Neural cell (in vitro differentiated cells): ENCODE data around the gene SUSD3. TPM values are rescaled to one million over a fixed set of nuclear protein-coding genes. Genes with fewer than 3 reads are reported as not detected.

Experiments
- H2AFZ ChIP-seq: fragments of 200-600, 300-800 bp; sonication (generic), shearing (Covaris generic); 2 replicates; pipeline ENCODE4 v1.6.0; 2014; ENCODE audit warnings: low read depth, mild to moderate bottlenecking, antibody characterized with exemption, low read length, moderate library complexity
- H3F3A ChIP-seq: fragments of 200-600 bp; shearing (Covaris generic); 2 replicates; pipeline ENCODE4 v1.6.1; 2016; ENCODE audit warnings: mild to moderate bottlenecking, moderate library complexity, mixed read lengths, antibody characterized with exemption, low read length; ENCODE audit not compliant: insufficient read depth, poor library complexity, severe bottlenecking
- H3K27ac ChIP-seq: fragments of 200-600, 300-800 bp; sonication (generic), shearing (Covaris generic); 2 replicates; pipeline ENCODE4 v1.5.1; 2014; ENCODE audit warnings: mild to moderate bottlenecking, low read length, moderate library complexity
- H3K27me3 ChIP-seq: fragments of 300-800, 200-600 bp; sonication (generic), shearing (Covaris generic); 2 replicates; pipeline ENCODE4 v1.6.0; 2014; ENCODE audit warnings: mild to moderate bottlenecking, low read depth, low read length, moderate library complexity; ENCODE audit not compliant: insufficient read depth
- H3K36me3 ChIP-seq: fragments of 300-800, 200-600 bp; sonication (generic), shearing (Covaris generic); 2 replicates; pipeline ENCODE4 v1.5.1; 2014; ENCODE audit warnings: mild to moderate bottlenecking, antibody characterized with exemption, low read length, moderate library complexity; ENCODE audit not compliant: insufficient read depth
- H3K4me2 ChIP-seq: fragments of 300-800, 200-600 bp; sonication (generic), shearing (Covaris generic); 2 replicates; pipeline ENCODE4 v1.6.0; 2014; ENCODE audit warnings: mild to moderate bottlenecking, low read length
- H3K4me3 ChIP-seq: fragments of 300-800, 200-600 bp; sonication (generic), shearing (Covaris generic); 2 replicates; pipeline ENCODE4 v1.5.1; 2014; ENCODE audit warnings: mild to moderate bottlenecking, low read length, moderate library complexity
- H3K79me2 ChIP-seq: fragments of 200-600 bp; shearing (Covaris generic); replicated peaks from 2 replicates; pipeline ENCODE4 v1.6.0; 2014; ENCODE audit warnings: mild to moderate bottlenecking, low read length, moderate library complexity; ENCODE audit not compliant: insufficient read depth
- H3K9ac ChIP-seq: fragments of 300-800, 200-600 bp; sonication (generic), shearing (Covaris generic); 2 replicates; pipeline ENCODE4 v1.6.1; 2016; ENCODE audit warnings: mild to moderate bottlenecking, low read length, mixed read lengths
- H3K9me2 ChIP-seq: fragments of 200-600 bp; shearing (Covaris generic); 2 replicates; pipeline ENCODE4 v1.6.1; 2016; ENCODE audit warnings: mild to moderate bottlenecking, low read length, mixed read lengths; ENCODE audit not compliant: insufficient read depth
- H3K9me3 ChIP-seq: fragments of 200-600, 300-800 bp; sonication (generic), shearing (Covaris generic); 2 replicates; pipeline ENCODE4 v1.6.1; 2016; ENCODE audit warnings: mild to moderate bottlenecking, mixed run types, low read length, moderate library complexity, mixed read lengths
- H4K20me1 ChIP-seq: fragments of 200-600 bp; shearing (Covaris generic); 2 replicates; pipeline ENCODE4 v1.6.1; 2016; ENCODE audit warnings: mild to moderate bottlenecking, mixed run types; ENCODE audit not compliant: insufficient read depth
- CTCF ChIP-seq: fragments of 450-650 bp; IDR thresholded peaks from 2 replicates; pipeline ENCODE4 v1.5.1; 2014; ENCODE audit warnings: antibody characterized with exemption, mild to moderate bottlenecking, moderate library complexity; ENCODE audit not compliant: poor library complexity, severe bottlenecking
- EP300 ChIP-seq: fragments of 450-650 bp; conservative IDR thresholded peaks from 2 replicates; pipeline ENCODE4 v1.6.1; 2014; ENCODE audit warnings: antibody characterized with exemption, mild to moderate bottlenecking, moderate library complexity; ENCODE audit not compliant: poor library complexity, severe bottlenecking
- EZH2 ChIP-seq: fragments of 200-600, 300-800 bp; shearing (Covaris generic), sonication (generic); IDR thresholded peaks from 2 replicates; pipeline ENCODE4 v1.6.1; 2014; ENCODE audit warnings: antibody characterized with exemption, low read length, borderline replicate concordance, mild to moderate bottlenecking; ENCODE audit not compliant: insufficient read depth, poor library complexity, severe bottlenecking
- MXI1 ChIP-seq: fragments of 450-650 bp; conservative IDR thresholded peaks from 2 replicates; pipeline ENCODE4 v1.6.1; 2014; ENCODE audit warnings: antibody characterized with exemption, mild to moderate bottlenecking; ENCODE audit not compliant: poor library complexity, severe bottlenecking
- POLR2AphosphoS5 ChIP-seq: IDR thresholded peaks from 2 replicates; pipeline ENCODE4 v1.6.1; 2012
- RAD21 ChIP-seq: fragments of 450-650 bp; conservative IDR thresholded peaks from 2 replicates; pipeline ENCODE4 v1.6.1; 2014; ENCODE audit warnings: antibody characterized with exemption, mild to moderate bottlenecking, moderate library complexity
- REST ChIP-seq: IDR thresholded peaks from 2 replicates; pipeline ENCODE4 v1.6.1; 2012; ENCODE audit warnings: borderline replicate concordance
- SMC3 ChIP-seq: fragments of 450-650 bp; conservative IDR thresholded peaks from 2 replicates; pipeline ENCODE4 v1.6.1; 2014; ENCODE audit warnings: antibody characterized with exemption, mild to moderate bottlenecking, moderate library complexity; ENCODE audit not compliant: poor library complexity
- TAF1 ChIP-seq: IDR thresholded peaks from 2 replicates; pipeline ENCODE4 v1.6.1; 2012; ENCODE audit warnings: low read depth
- polyA plus RNA-seq: library from polyadenylated mRNA; depleted of rRNA; stranded (reverse); fragments of >200 nt; gene quantifications from 2 replicates; pipeline ENCODE4 v1.2.3, GENCODE V29; 2014

The SUSD3 gene
- polyA plus RNA-seq, 1 donor from 2014 or later = not detected

- Histone ChIP-seq H3K4me3 (no peak overlapping the region), H3K27me3 (no peaks in the 10 kb centered on the region), H3K9me3 (no peaks in the 10 kb centered on the region), H3K9ac (no peak overlapping the region), H3K27ac (no peak overlapping the region), H3K79me2 (no peaks in the 10 kb centered on the region), H3K4me2 (no peak overlapping the region), H3K9me2 (no peaks in the 10 kb centered on the region), H3K36me3 (no peaks in the 10 kb centered on the region), H4K20me1 (no peaks in the 10 kb centered on the region), H2AFZ (no peak overlapping the region), H3F3A (no peaks in the 10 kb centered on the region)
- TF ChIP-seq SMC3 = no peak
- TF ChIP-seq EP300 = no peak
- TF ChIP-seq TAF1 = no peak
- no peak for TF ChIP-seq POLR2AphosphoS5
- TF ChIP-seq RAD21 = no peak
- no peak for TF ChIP-seq EZH2
- TF ChIP-seq CTCF = no peak
- TF ChIP-seq MXI1 = no peak
- TF ChIP-seq REST = no peak
Measured at GRCh38 chr9:93077367-93077766, 18.9 kb downstream of the SUSD3 start.

GRCh38 chr9:93077811-93078210 lies 19.3 kb downstream of the SUSD3 start:
- Histone ChIP-seq H3K9me2 (no peaks in the 10 kb centered on the region), H3K4me2 (no peak overlapping the region), H4K20me1 (no peaks in the 10 kb centered on the region), H3K9me3 (no peaks in the 10 kb centered on the region), H3K79me2 (no peaks in the 10 kb centered on the region), H3K27me3 (no peaks in the 10 kb centered on the region), H2AFZ (no peak overlapping the region), H3F3A (no peaks in the 10 kb centered on the region), H3K4me3 (no peak overlapping the region), H3K9ac (no peak overlapping the region), H3K27ac (no peak overlapping the region), H3K36me3 (no peaks in the 10 kb centered on the region)
- no peak for TF ChIP-seq SMC3
- TF ChIP-seq EP300 = no peak
- TF ChIP-seq TAF1 = no peak
- no peak for TF ChIP-seq REST
- no peak for TF ChIP-seq MXI1
- no peak for TF ChIP-seq RAD21
- no peak for TF ChIP-seq EZH2
- no peak for TF ChIP-seq POLR2AphosphoS5
- no peak for TF ChIP-seq CTCF
